Sigmoid colon (tissue), 3 donors: Measurements from ENCODE around the gene PMM1.

Experiments
- POLR2A ChIP-seq, 2 donors: fragments of 450-650 bp; IDR thresholded peaks; one replicate each; pipeline ENCODE4 v1.6.1; 2016; ENCODE audit warnings: antibody characterized with exemption in 2 of 2, mild to moderate bottlenecking in 2 of 2, moderate library complexity in 2 of 2
- TF ChIP-seq, protein P1 (sequence below), 4 experiments: fragments of 450-650 bp in 3 of 4; fragments of 200-600 bp in 1 of 4; IDR thresholded peaks; one replicate each; pipeline ENCODE4 v1.5.1; 2016 to 2019; ENCODE audit warnings: antibody characterized with exemption in 4 of 4, mild to moderate bottlenecking in 3 of 4, moderate library complexity in 2 of 4

GRCh38 chr22:41560095-41560471 lies 29.6 kb downstream of the PMM1 start:
- TF ChIP-seq, protein P1, sequence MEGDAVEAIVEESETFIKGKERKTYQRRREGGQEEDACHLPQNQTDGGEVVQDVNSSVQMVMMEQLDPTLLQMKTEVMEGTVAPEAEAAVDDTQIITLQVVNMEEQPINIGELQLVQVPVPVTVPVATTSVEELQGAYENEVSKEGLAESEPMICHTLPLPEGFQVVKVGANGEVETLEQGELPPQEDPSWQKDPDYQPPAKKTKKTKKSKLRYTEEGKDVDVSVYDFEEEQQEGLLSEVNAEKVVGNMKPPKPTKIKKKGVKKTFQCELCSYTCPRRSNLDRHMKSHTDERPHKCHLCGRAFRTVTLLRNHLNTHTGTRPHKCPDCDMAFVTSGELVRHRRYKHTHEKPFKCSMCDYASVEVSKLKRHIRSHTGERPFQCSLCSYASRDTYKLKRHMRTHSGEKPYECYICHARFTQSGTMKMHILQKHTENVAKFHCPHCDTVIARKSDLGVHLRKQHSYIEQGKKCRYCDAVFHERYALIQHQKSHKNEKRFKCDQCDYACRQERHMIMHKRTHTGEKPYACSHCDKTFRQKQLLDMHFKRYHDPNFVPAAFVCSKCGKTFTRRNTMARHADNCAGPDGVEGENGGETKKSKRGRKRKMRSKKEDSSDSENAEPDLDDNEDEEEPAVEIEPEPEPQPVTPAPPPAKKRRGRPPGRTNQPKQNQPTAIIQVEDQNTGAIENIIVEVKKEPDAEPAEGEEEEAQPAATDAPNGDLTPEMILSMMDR (IDR thresholded peaks at IDR 0.05) = no peak
- no peak for TF ChIP-seq POLR2A (IDR thresholded peaks at IDR 0.05)
